Skeletal muscle cell (primary cell): ENCODE measurements around the gene HSD17B4.

ENCODE experiments used
- DNase-seq: peaks from one replicate; pipeline ENCODE4 v3.0.0-alpha.2; 2010; ENCODE audit warnings: low read depth
- H3K4me3 ChIP-seq: 2 replicates; pipeline ENCODE4 v1.5.1; 2011; ENCODE audit warnings: low read depth, mild to moderate bottlenecking, control low read depth, low read length, moderate library complexity

Gene HSD17B4

GRCh38 chr5:119570910-119571309 lies 118.6 kb downstream of the HSD17B4 start:
- no peak overlapping the region for H3K4me3 ChIP-seq

GRCh38 chr5:119578937-119579336 lies 126.6 kb downstream of the HSD17B4 start:
- no peak for DNase-seq
- no peak overlapping the region for H3K4me3 ChIP-seq

More at GRCh38 chr5:119570910-119571309, 118.6 kb downstream of the HSD17B4 start:
- DNase-seq: no peak

GRCh38 chr5:119582987-119583386 lies 130.7 kb downstream of the HSD17B4 start:
- no peak for DNase-seq
- no peak overlapping the region for H3K4me3 ChIP-seq

GRCh38 chr5:119583684-119584083 lies 131.4 kb downstream of the HSD17B4 start:
- no peak for DNase-seq
- H3K4me3 ChIP-seq: no peak overlapping the region
